Small intestine (tissue), 16 donors: ENCODE results near the gene CETN3. TPM values are rescaled to one million over a fixed set of nuclear protein-coding genes. Genes with fewer than 3 reads are reported as not detected.
A peak's percentile ranks its signal among the peaks of the same experiment; 100 is the strongest.

ENCODE experiments used
- DNase-seq, 2 donors: peaks; one replicate each; pipeline versions ENCODE4 v3.0.0 to v3.0.0-alpha.2; 2013
- FAIRE-seq: peaks from 2 replicates; lab custom pipeline; 2012; peaks lifted over from hg19 to GRCh38; lab: Jason Lieb, UNC
- H3K27ac ChIP-seq, 3 donors: one replicate each; pipeline ENCODE4 v1.5.1; 2013; ENCODE audit warnings: low read length in 2 of 3, mild to moderate bottlenecking in 2 of 3, control low read depth in 1 of 3, inconsistent platforms in 1 of 3, low read depth in 1 of 3, moderate library complexity in 1 of 3
- H3K27me3 ChIP-seq, 3 donors: one replicate each; pipeline ENCODE4 v1.6.1; 2013; ENCODE audit warnings: low read length in 3 of 3, inconsistent platforms in 1 of 3; ENCODE audit not compliant: control insufficient read depth in 3 of 3, insufficient read depth in 3 of 3
- H3K36me3 ChIP-seq, 3 donors: one replicate each; pipeline ENCODE4 v1.6.1; 2013; ENCODE audit warnings: low read length in 3 of 3, inconsistent platforms in 1 of 3, low read depth in 1 of 3, mild to moderate bottlenecking in 1 of 3, moderate library complexity in 1 of 3; ENCODE audit not compliant: control insufficient read depth in 3 of 3, insufficient read depth in 2 of 3
- H3K4me1 ChIP-seq, 3 donors: one replicate each; pipeline ENCODE4 v1.6.1; 2013; ENCODE audit warnings: low read length in 2 of 3, inconsistent platforms in 1 of 3, low read depth in 1 of 3, mild to moderate bottlenecking in 1 of 3, moderate library complexity in 1 of 3; ENCODE audit not compliant: control insufficient read depth in 3 of 3, insufficient read depth in 2 of 3
- H3K4me3 ChIP-seq, 3 donors: one replicate each; pipeline ENCODE4 v1.5.1; 2013; ENCODE audit warnings: low read length in 3 of 3, control low read depth in 1 of 3, inconsistent platforms in 1 of 3, low read depth in 1 of 3, mild to moderate bottlenecking in 1 of 3, moderate library complexity in 1 of 3
- H3K9me3 ChIP-seq, 2 donors: one replicate each; pipeline ENCODE4 v1.6.1; 2013; ENCODE audit warnings: low read depth in 1 of 2, low read length in 1 of 2; ENCODE audit not compliant: control insufficient read depth in 2 of 2, insufficient read depth in 1 of 2
- WGBS, 3 donors: extraction: QIAGEN DNeasy Blood & Tissue Kit; methylation state at CpG; one replicate each; pipeline ENCODE4 v1.1.7; 2013; 5-methylcytosine and 5-hydroxymethylcytosine counted together
- long read RNA-seq, 10 donors: transcript quantifications; one replicate each; lab custom pipeline, GENCODE V29; 2026
- polyA plus RNA-seq, 4 donors: library from polyadenylated mRNA; stranded (reverse) in 3 of 4; unstranded in 1 of 4; fragments of 200-250 nt in 3 of 4; fragments of 120-200 nt in 1 of 4; gene quantifications; one replicate each; pipeline versions ENCODE4 v1.2.1 to v1.2.3, GENCODE V29; 2013
- donor health status: healthy with polysubstance abuse.
- donor health status: control.
- donor health status: control.
- donor health status: Bipolar disorder and iron deficiency.
- donor health status: healthy.

Gene CETN3
- polyA plus RNA-seq: 10 to 100 TPM; 10.8 to 32.6 (median 14.8) TPM
- long read RNA-seq, donor 1, transcript CETN3-201 (5 exons, 2,432 nt): major isoform, 28 of 42 reads
- long read RNA-seq, donor 1, partial matches to known transcripts: 5 of 42 reads
- long read RNA-seq, donor 1, other reads (novel, unspliced or antisense): 0 of 42 reads
- long read RNA-seq, donor 2, transcript CETN3-201 (5 exons, 2,432 nt): major isoform, 10 of 11 reads
- long read RNA-seq, donor 2, partial matches to known transcripts: 0 of 11 reads
- long read RNA-seq, donor 2, other reads (novel, unspliced or antisense): 0 of 11 reads
- long read RNA-seq, donor 3, transcript CETN3-201 (5 exons, 2,432 nt): major isoform, 6 of 11 reads
- long read RNA-seq, donor 3, partial matches to known transcripts: 0 of 11 reads
- long read RNA-seq, donor 3, other reads (novel, unspliced or antisense): 0 of 11 reads
- long read RNA-seq, donor 4, partial matches to known transcripts: 0 of 2 reads
- long read RNA-seq, donor 4, other reads (novel, unspliced or antisense): 0 of 2 reads
- long read RNA-seq, donor 5, partial matches to known transcripts: 0 of 5 reads
- long read RNA-seq, donor 5, other reads (novel, unspliced or antisense): 0 of 5 reads
- long read RNA-seq, donor 6, transcript CETN3-201 (5 exons, 2,432 nt): major isoform, 11 of 11 reads
- long read RNA-seq, donor 6, partial matches to known transcripts: 0 of 11 reads
- long read RNA-seq, donor 6, other reads (novel, unspliced or antisense): 0 of 11 reads
- long read RNA-seq, donor 7, transcript CETN3-201 (5 exons, 2,432 nt): major isoform, 32 of 38 reads
- long read RNA-seq, donor 7, partial matches to known transcripts: 0 of 38 reads
- long read RNA-seq, donor 7, other reads (novel, unspliced or antisense): 0 of 38 reads
- long read RNA-seq, donor 8, partial matches to known transcripts: 0 of 1 reads
- long read RNA-seq, donor 8, other reads (novel, unspliced or antisense): 0 of 1 reads
- long read RNA-seq, donor 9, partial matches to known transcripts: 0 of 2 reads
- long read RNA-seq, donor 9, other reads (novel, unspliced or antisense): 0 of 2 reads
- long read RNA-seq, donor 10, transcript CETN3-201 (5 exons, 2,432 nt): major isoform, 19 of 25 reads
- long read RNA-seq, donor 10, partial matches to known transcripts: 0 of 25 reads
- long read RNA-seq, donor 10, other reads (novel, unspliced or antisense): 0 of 25 reads

GRCh38 chr5:90409318-90410177 is at the start of gene CETN3:
TSS of gene CETN3 (minus strand) at chr5:90409756. CDS start at chr5:90409661, 95 bp downstream.
- H3K36me3 ChIP-seq: no peaks in the 10 kb centered on the region
- FAIRE-seq (no peak), DNase-seq (peak; percentile 95)
- no peaks in the 10 kb centered on the region for H3K4me1 ChIP-seq
- 0% methylated on average over 51 of the region's 51 CpGs for WGBS, 3 donors
- H3K4me3 ChIP-seq: peak within 1 kb of the TSS; percentile 58 to 91 (median 85)
- no peaks in the 10 kb centered on the region for H3K27me3 ChIP-seq
- peak within 1 kb of the TSS; percentile 90 to 99 (median 98) for H3K27ac ChIP-seq
- no peaks in the 10 kb centered on the region for H3K9me3 ChIP-seq

GRCh38 chr5:90446961-90447360 is 37.4 kb upstream of the CETN3 start:
- H3K36me3 ChIP-seq: no peaks in the 10 kb centered on the region
- DNase-seq (no peak), FAIRE-seq (no peak)
- H3K4me3 ChIP-seq: no peak overlapping the region
- H3K27ac ChIP-seq: no peak overlapping the region
- no peaks in the 10 kb centered on the region for H3K27me3 ChIP-seq
- no peaks in the 10 kb centered on the region for H3K9me3 ChIP-seq
- H3K4me1 ChIP-seq: no peaks in the 10 kb centered on the region

- Histone ChIP-seq H3K4me1 (no peaks in the 10 kb centered on the region), H3K27me3 (no peaks in the 10 kb centered on the region), H3K36me3 (no peaks in the 10 kb centered on the region), H3K27ac (no peak overlapping the region), H3K4me3 (no peak overlapping the region), H3K9me3 (no peaks in the 10 kb centered on the region)
- DNase-seq (no peak), FAIRE-seq (no peak)
- WGBS, 3 donors: 38 to 54% (median 43%) methylated on average over 2 of the region's 2 CpGs
Measured at GRCh38 chr5:90440644-90441043, 31.1 kb upstream of the CETN3 start.

- peak in 1 of 2 donors; percentile 13 for DNase-seq
- FAIRE-seq: no peak
- 10 to 41% (median 36%) methylated on average over 1 of the region's 1 CpG for WGBS, 3 donors
- no peak overlapping the region for H3K27ac ChIP-seq
- H3K4me3 ChIP-seq: no peak overlapping the region
- H3K4me1 ChIP-seq: no peaks in the 10 kb centered on the region
- H3K27me3 ChIP-seq: no peaks in the 10 kb centered on the region
- H3K36me3 ChIP-seq: no peaks in the 10 kb centered on the region
- H3K9me3 ChIP-seq: no peaks in the 10 kb centered on the region
Measured at GRCh38 chr5:90438100-90438499, 28.5 kb upstream of the CETN3 start.

GRCh38 chr5:90437663-90438062 is 28.1 kb upstream of the CETN3 start:
- H3K4me3 ChIP-seq: no peak overlapping the region
- no peaks in the 10 kb centered on the region for H3K9me3 ChIP-seq
- H3K4me1 ChIP-seq: no peaks in the 10 kb centered on the region
- DNase-seq (no peak), FAIRE-seq (no peak)
- H3K36me3 ChIP-seq: no peaks in the 10 kb centered on the region
- H3K27ac ChIP-seq: no peak overlapping the region
- no peaks in the 10 kb centered on the region for H3K27me3 ChIP-seq

GRCh38 chr5:90434116-90434714 is 24.7 kb upstream of the CETN3 start:
- H3K9me3 ChIP-seq: no peaks in the 10 kb centered on the region
- H3K36me3 ChIP-seq: no peaks in the 10 kb centered on the region
- DNase-seq (peak; percentile 20 to 52), FAIRE-seq (no peak)
- no peaks in the 10 kb centered on the region for H3K27me3 ChIP-seq
- H3K4me3 ChIP-seq: no peak overlapping the region
- H3K4me1 ChIP-seq: no peaks in the 10 kb centered on the region
- 73 to 78% (median 74%) methylated on average over 5 of the region's 5 CpGs for WGBS, 3 donors
- no peak overlapping the region for H3K27ac ChIP-seq

GRCh38 chr5:90424245-90424644 is 14.7 kb upstream of the CETN3 start:
- H3K4me1 ChIP-seq: no peaks in the 10 kb centered on the region
- DNase-seq (no peak), FAIRE-seq (no peak)
- peaks cover 0 to 3% (median 0%) of the 10 kb centered on the region in 3 donors for H3K27me3 ChIP-seq
- H3K9me3 ChIP-seq: no peaks in the 10 kb centered on the region
- WGBS, 3 donors: 64 to 100% (median 94%) methylated on average over 1 of the region's 1 CpG
- H3K36me3 ChIP-seq: no peaks in the 10 kb centered on the region
- no peak overlapping the region for H3K27ac ChIP-seq
- no peak overlapping the region for H3K4me3 ChIP-seq
